ENCODE results near the gene FBXL7. TPM values are rescaled to one million over a fixed set of nuclear protein-coding genes. Genes with fewer than 3 reads are reported as not detected.

The FBXL7 gene
- total and polyA plus RNA-seq, 4 donors, result 0.24 to 1.4 (median 1.2) TPM

DNA sequence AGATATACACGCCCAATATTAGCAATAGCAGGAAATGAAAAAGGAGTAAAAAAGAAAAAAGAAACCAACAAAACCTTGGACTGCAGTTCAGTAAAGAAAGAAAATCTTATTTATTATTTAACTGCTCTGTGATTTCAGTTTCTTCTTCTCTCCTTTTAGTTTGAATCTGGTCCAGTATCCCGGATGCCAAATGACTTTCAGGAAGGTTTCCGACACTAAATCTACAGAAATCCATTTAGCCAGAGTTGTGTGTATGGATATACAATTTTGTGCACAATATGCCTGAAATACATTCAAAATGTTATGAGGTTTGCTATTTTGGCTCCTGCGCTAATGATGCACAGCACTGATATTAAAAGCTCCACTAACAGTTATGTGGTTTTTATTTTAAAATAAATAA lies 64.5 kb downstream of the FBXL7 start:
- Histone ChIP-seq H3K9ac (ENCODE audit: low read depth in 1 of 2, low read length in 2 of 2) (no peak overlapping the region), H3K27ac (ENCODE audit: low read depth in 1 of 2, low read length in 2 of 2) (no peak overlapping the region), H3K9me3 (ENCODE audit: control insufficient read depth in 4 of 4, low read length in 3 of 4) (no peaks in the 10 kb centered on the region), H3K4me3 (ENCODE audit: low read depth in 1 of 3, low read length in 3 of 3) (no peak overlapping the region), H3K36me3 (ENCODE audit: control insufficient read depth in 4 of 4, insufficient read depth in 3 of 4, low read depth in 1 of 4, low read length in 3 of 4) (no peaks in the 10 kb centered on the region), H3K4me1 (ENCODE audit: control insufficient read depth in 4 of 4, insufficient read depth in 4 of 4, low read length in 3 of 4) (no peaks in the 10 kb centered on the region), H3K27me3 (ENCODE audit: control insufficient read depth in 4 of 4, insufficient read depth in 4 of 4, low read length in 3 of 4) (no peaks in the 10 kb centered on the region)
- TF ChIP-seq RXRA (IDR thresholded peaks at IDR 0.05), result no peak
- TF ChIP-seq SP1 (IDR thresholded peaks at IDR 0.05), result no peak
- TF ChIP-seq NR2F2 (IDR thresholded peaks at IDR 0.05), result no peak
- no peak for TF ChIP-seq HNF4G (IDR thresholded peaks at IDR 0.05)
- no peak for TF ChIP-seq FOXA1 (IDR thresholded peaks at IDR 0.05)
- WGBS, result 93% methylated on average over 4 of the region's 4 CpGs
- DNase-seq (ENCODE audit: low spot score), result no peak

- TF ChIP-seq REST (IDR thresholded peaks at IDR 0.05) (no peak), ZBTB33 (IDR thresholded peaks at IDR 0.05) (no peak), CTCF (IDR thresholded peaks at IDR 0.05; ENCODE audit: low read depth, low read length, missing input control) (no peak), MAX (IDR thresholded peaks at IDR 0.05) (no peak), RAD21 (IDR thresholded peaks at IDR 0.05) (no peak), JUND (IDR thresholded peaks at IDR 0.05) (no peak), TAF1 (conservative IDR thresholded peaks at IDR 0.05) (no peak), FOXA2 (IDR thresholded peaks at IDR 0.05) (no peak), GABPA (IDR thresholded peaks at IDR 0.05 in 1 of 2, conservative IDR thresholded peaks at IDR 0.05 in 1 of 2) (no peak), NR2F2 (IDR thresholded peaks at IDR 0.05) (no peak), HNF4G (IDR thresholded peaks at IDR 0.05) (no peak), EGR1 (IDR thresholded peaks at IDR 0.05; ENCODE audit: low read depth in 2 of 2) (no peak), YY1 (IDR thresholded peaks at IDR 0.05) (no peak), FOXA1 (IDR thresholded peaks at IDR 0.05) (no peak), RXRA (IDR thresholded peaks at IDR 0.05) (no peak), SP1 (IDR thresholded peaks at IDR 0.05) (no peak), HNF4A (conservative IDR thresholded peaks at IDR 0.05) (no peak)
- TF ChIP-seq, protein P1, sequence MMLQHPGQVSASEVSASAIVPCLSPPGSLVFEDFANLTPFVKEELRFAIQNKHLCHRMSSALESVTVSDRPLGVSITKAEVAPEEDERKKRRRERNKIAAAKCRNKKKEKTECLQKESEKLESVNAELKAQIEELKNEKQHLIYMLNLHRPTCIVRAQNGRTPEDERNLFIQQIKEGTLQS (IDR thresholded peaks at IDR 0.05), result no peak
- no peaks in the 10 kb centered on the region for H3K27me3 ChIP-seq (ENCODE audit: control insufficient read depth in 4 of 4, insufficient read depth in 4 of 4, low read length in 3 of 4)
- no peak overlapping the region for H3K27ac ChIP-seq (ENCODE audit: low read depth in 1 of 2, low read length in 2 of 2)
- 94% methylated on average over 1 of the region's 1 CpG for WGBS
- H3K9ac ChIP-seq (ENCODE audit: low read depth in 1 of 2, low read length in 2 of 2), result no peak overlapping the region
- no peaks in the 10 kb centered on the region for H3K36me3 ChIP-seq (ENCODE audit: control insufficient read depth in 4 of 4, insufficient read depth in 3 of 4, low read depth in 1 of 4, low read length in 3 of 4)
- no peak for DNase-seq (ENCODE audit: low spot score)
- no peaks in the 10 kb centered on the region for H3K9me3 ChIP-seq (ENCODE audit: control insufficient read depth in 4 of 4, low read length in 3 of 4)
- no peaks in the 10 kb centered on the region for H3K4me1 ChIP-seq (ENCODE audit: control insufficient read depth in 4 of 4, insufficient read depth in 4 of 4, low read length in 3 of 4)
- no peak overlapping the region for H3K4me3 ChIP-seq (ENCODE audit: low read depth in 1 of 3, low read length in 3 of 3)
Observed at GRCh38 chr5:15564957-15565356, 65.0 kb downstream of the FBXL7 start.

Data from liver (tissue), 9 donors.